Body of pancreas (tissue), 4 donors: Measurements from ENCODE around the gene THSD7B.

Source experiments
- POLR2A ChIP-seq, 3 donors: fragments of 450-650 bp; IDR thresholded peaks; one replicate each; pipeline ENCODE4 v1.6.1; 2016; ENCODE audit warnings: antibody characterized with exemption in 3 of 3, mild to moderate bottlenecking in 2 of 3
- TF ChIP-seq, protein P1 (sequence below), 7 experiments: fragments of 450-650 bp in 4 of 7; fragments of 200-600 bp in 3 of 7; sonication (generic) in 3 of 7; IDR thresholded peaks; one replicate each; pipeline ENCODE4 v1.5.1; 2016 to 2019; ENCODE audit warnings: antibody characterized with exemption in 7 of 7

DNA sequence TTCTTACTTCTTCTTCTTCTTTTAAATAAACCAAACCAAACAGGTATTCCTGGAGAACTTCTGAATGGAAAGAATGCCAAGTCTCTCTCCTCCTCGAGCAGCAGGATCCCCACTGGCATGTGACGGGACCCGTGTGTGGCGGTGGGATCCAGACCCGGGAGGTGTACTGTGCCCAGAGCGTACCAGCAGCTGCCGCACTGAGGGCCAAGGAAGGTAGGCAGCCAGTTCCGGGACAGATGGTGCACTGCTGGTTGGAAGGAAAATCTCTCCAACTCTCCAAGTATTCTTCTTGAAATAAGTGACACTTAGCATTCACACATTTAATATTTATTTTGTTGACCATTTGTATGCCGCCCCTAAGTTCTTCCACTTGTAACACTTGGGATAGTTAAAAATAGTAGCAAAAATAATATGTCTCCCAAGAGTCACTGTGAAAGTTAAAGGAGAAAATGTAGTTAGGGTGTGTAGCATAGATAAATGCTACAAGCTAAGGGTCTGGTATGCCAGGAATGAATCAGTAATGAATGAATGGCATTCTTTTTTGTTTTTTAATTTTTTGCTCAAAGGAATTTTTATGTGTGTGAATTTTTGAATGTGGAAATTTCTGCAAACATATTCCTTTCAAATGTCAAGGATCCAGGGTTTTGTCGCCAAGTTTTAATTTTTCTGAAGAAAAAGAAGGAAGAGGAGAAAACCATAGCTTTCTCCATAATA lies 349.9 kb downstream of the THSD7B start:
- TF ChIP-seq, protein P1, sequence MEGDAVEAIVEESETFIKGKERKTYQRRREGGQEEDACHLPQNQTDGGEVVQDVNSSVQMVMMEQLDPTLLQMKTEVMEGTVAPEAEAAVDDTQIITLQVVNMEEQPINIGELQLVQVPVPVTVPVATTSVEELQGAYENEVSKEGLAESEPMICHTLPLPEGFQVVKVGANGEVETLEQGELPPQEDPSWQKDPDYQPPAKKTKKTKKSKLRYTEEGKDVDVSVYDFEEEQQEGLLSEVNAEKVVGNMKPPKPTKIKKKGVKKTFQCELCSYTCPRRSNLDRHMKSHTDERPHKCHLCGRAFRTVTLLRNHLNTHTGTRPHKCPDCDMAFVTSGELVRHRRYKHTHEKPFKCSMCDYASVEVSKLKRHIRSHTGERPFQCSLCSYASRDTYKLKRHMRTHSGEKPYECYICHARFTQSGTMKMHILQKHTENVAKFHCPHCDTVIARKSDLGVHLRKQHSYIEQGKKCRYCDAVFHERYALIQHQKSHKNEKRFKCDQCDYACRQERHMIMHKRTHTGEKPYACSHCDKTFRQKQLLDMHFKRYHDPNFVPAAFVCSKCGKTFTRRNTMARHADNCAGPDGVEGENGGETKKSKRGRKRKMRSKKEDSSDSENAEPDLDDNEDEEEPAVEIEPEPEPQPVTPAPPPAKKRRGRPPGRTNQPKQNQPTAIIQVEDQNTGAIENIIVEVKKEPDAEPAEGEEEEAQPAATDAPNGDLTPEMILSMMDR (IDR thresholded peaks at IDR 0.05): no peak
- TF ChIP-seq POLR2A (IDR thresholded peaks at IDR 0.05): no peak
